HepG2 (cell line): ENCODE results near the gene DUSP9. TPM values are rescaled to one million over a fixed set of nuclear protein-coding genes. Genes with fewer than 3 reads are reported as not detected.

Experiments
- CREM ChIP-seq, 2 experiments: sonication (generic) in 1 of 2; formaldehyde crosslinking in 1 of 2; IDR thresholded peaks; 2 replicates each; pipeline versions ENCODE4 v1.4.0 to v1.6.1; 2016 to 2020; ENCODE audit warnings: antibody characterized with exemption in 1 of 2, mild to moderate bottlenecking in 1 of 2, missing genetic modification reagents in 1 of 2
- SOX6 ChIP-seq, 2 experiments: fragments of 450-650 bp in 1 of 2; sonication (generic) in 1 of 2; formaldehyde crosslinking in 1 of 2; IDR thresholded peaks; 2 replicates each; pipeline versions ENCODE4 v1.4.0 to v1.6.1; 2017 to 2020; ENCODE audit warnings: antibody characterized with exemption in 1 of 2, mild to moderate bottlenecking in 1 of 2, missing genetic modification reagents in 1 of 2
- polyA plus RNA-seq, 8 experiments: library from polyadenylated mRNA; depleted of rRNA in 3 of 8; stranded (reverse) in 7 of 8; unstranded in 1 of 8; fragments of >200 nt; fragmentation: Illumina TruSeq in 4 of 8; extraction: Trizol in 4 of 8; gene quantifications; 2 replicates each; pipeline versions ENCODE4 v1.2.1 to v1.2.3, GENCODE V29; 2011 to 2016; ENCODE audit warnings: low read depth in 4 of 8, missing spikeins in 1 of 8, mixed read lengths in 1 of 8; ENCODE audit not compliant: insufficient read depth in 1 of 8
- total RNA-seq, 5 experiments: library from RNA; depleted of rRNA; stranded (reverse); fragments of >200 nt; fragmentation: Illumina TruSeq; extraction: Trizol; gene quantifications; 2 replicates each; pipeline ENCODE4 v1.2.3, GENCODE V29; 2016; ENCODE audit warnings: low read depth in 1 of 5
- TF ChIP-seq, protein P1 (sequence below): fragments of 450-650 bp; IDR thresholded peaks from 2 replicates; pipeline ENCODE4 v1.6.1; 2016
- TF ChIP-seq, protein P2 (sequence below): sonication (generic); formaldehyde crosslinking; conservative IDR thresholded peaks from 2 replicates; pipeline ENCODE4 v1.4.0; 2020; ENCODE audit warnings: mild to moderate bottlenecking, missing genetic modification reagents, moderate library complexity
- TF ChIP-seq, protein P3 (sequence below): sonication (generic); formaldehyde crosslinking; IDR thresholded peaks from 2 replicates; pipeline ENCODE4 v1.4.0; 2020; ENCODE audit warnings: missing genetic modification reagents
- TF ChIP-seq, protein P4 (sequence below): sonication (generic); formaldehyde crosslinking; IDR thresholded peaks from 2 replicates; pipeline ENCODE4 v1.4.0; 2020; ENCODE audit warnings: missing genetic modification reagents, borderline replicate concordance
- TF ChIP-seq, protein P5 (sequence below): sonication (generic); formaldehyde crosslinking; IDR thresholded peaks from 2 replicates; pipeline ENCODE4 v1.5.0; 2020; ENCODE audit warnings: mild to moderate bottlenecking, missing genetic modification reagents, moderate library complexity
- TF ChIP-seq, protein P6 (sequence below): sonication (generic); formaldehyde crosslinking; IDR thresholded peaks from 2 replicates; pipeline ENCODE4 v1.5.1; 2020; ENCODE audit warnings: mild to moderate bottlenecking, missing genetic modification reagents, moderate library complexity

The DUSP9 gene
- total and polyA plus RNA-seq, 2 of the 13 experiments (the other 11 are each of a cell fraction or from before 2014, with no cell fraction given): 235 to 435 TPM

DNA sequence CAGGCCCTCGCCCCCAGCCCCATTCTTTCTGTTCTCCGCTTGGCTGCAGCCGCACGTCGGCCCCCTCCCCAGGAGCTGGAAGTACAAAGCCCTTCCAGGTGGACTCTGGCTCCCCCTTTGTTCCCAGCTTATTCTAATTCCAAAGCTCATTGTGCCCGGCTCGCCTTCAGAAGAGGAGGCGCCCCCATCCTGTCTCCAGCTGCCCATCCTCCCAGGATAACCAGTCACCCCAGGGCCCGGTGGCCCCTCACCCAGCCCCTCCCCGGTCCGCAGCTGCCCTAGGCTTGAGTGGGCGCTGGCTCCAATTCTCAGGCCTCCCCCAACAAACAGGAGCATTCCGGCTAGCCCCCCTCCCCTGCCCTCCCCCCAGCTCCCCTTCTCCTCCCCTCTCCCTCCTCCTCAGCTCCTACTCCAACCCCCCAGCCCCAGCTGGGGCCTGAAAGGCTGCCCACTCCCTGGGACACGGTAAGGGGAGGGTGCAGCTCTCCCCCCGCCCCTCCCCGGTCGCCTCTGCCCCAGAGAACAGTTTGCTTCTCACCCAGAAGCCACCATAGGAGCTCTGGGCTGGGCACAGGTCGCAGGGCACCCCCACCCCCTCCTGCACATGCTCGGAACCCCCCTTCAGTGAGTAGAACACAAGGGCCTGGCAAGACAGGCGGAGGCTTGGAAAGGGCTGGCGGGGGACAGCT, 37.6 kb downstream of the DUSP9 start (continued):
- TF ChIP-seq SOX6 (IDR thresholded peaks at IDR 0.05) (no peak), SOX6 (CRISPR knock-in tag; IDR thresholded peaks at IDR 0.05) (peak; percentile 76), CREM (IDR thresholded peaks at IDR 0.05) (0 out of 2 replicates have a peak, but pooled peaks have one; percentile 32), CREM (CRISPR knock-in tag; IDR thresholded peaks at IDR 0.05) (no peak)
- TF ChIP-seq, protein P1, sequence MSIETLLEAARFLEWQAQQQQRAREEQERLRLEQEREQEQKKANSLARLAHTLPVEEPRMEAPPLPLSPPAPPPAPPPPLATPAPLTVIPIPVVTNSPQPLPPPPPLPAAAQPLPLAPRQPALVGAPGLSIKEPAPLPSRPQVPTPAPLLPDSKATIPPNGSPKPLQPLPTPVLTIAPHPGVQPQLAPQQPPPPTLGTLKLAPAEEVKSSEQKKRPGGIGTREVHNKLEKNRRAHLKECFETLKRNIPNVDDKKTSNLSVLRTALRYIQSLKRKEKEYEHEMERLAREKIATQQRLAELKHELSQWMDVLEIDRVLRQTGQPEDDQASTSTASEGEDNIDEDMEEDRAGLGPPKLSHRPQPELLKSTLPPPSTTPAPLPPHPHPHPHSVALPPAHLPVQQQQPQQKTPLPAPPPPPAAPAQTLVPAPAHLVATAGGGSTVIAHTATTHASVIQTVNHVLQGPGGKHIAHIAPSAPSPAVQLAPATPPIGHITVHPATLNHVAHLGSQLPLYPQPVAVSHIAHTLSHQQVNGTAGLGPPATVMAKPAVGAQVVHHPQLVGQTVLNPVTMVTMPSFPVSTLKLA: no peak
- TF ChIP-seq, protein P2, sequence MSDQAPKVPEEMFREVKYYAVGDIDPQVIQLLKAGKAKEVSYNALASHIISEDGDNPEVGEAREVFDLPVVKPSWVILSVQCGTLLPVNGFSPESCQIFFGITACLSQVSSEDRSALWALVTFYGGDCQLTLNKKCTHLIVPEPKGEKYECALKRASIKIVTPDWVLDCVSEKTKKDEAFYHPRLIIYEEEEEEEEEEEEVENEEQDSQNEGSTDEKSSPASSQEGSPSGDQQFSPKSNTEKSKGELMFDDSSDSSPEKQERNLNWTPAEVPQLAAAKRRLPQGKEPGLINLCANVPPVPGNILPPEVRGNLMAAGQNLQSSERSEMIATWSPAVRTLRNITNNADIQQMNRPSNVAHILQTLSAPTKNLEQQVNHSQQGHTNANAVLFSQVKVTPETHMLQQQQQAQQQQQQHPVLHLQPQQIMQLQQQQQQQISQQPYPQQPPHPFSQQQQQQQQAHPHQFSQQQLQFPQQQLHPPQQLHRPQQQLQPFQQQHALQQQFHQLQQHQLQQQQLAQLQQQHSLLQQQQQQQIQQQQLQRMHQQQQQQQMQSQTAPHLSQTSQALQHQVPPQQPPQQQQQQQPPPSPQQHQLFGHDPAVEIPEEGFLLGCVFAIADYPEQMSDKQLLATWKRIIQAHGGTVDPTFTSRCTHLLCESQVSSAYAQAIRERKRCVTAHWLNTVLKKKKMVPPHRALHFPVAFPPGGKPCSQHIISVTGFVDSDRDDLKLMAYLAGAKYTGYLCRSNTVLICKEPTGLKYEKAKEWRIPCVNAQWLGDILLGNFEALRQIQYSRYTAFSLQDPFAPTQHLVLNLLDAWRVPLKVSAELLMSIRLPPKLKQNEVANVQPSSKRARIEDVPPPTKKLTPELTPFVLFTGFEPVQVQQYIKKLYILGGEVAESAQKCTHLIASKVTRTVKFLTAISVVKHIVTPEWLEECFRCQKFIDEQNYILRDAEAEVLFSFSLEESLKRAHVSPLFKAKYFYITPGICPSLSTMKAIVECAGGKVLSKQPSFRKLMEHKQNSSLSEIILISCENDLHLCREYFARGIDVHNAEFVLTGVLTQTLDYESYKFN (CRISPR knock-in tag): peak; percentile 68
- TF ChIP-seq, protein P3, sequence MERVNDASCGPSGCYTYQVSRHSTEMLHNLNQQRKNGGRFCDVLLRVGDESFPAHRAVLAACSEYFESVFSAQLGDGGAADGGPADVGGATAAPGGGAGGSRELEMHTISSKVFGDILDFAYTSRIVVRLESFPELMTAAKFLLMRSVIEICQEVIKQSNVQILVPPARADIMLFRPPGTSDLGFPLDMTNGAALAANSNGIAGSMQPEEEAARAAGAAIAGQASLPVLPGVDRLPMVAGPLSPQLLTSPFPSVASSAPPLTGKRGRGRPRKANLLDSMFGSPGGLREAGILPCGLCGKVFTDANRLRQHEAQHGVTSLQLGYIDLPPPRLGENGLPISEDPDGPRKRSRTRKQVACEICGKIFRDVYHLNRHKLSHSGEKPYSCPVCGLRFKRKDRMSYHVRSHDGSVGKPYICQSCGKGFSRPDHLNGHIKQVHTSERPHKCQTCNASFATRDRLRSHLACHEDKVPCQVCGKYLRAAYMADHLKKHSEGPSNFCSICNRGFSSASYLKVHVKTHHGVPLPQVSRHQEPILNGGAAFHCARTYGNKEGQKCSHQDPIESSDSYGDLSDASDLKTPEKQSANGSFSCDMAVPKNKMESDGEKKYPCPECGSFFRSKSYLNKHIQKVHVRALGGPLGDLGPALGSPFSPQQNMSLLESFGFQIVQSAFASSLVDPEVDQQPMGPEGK: peak; percentile 45; the same call in 1 of the 2 replicates
- TF ChIP-seq, protein P4, sequence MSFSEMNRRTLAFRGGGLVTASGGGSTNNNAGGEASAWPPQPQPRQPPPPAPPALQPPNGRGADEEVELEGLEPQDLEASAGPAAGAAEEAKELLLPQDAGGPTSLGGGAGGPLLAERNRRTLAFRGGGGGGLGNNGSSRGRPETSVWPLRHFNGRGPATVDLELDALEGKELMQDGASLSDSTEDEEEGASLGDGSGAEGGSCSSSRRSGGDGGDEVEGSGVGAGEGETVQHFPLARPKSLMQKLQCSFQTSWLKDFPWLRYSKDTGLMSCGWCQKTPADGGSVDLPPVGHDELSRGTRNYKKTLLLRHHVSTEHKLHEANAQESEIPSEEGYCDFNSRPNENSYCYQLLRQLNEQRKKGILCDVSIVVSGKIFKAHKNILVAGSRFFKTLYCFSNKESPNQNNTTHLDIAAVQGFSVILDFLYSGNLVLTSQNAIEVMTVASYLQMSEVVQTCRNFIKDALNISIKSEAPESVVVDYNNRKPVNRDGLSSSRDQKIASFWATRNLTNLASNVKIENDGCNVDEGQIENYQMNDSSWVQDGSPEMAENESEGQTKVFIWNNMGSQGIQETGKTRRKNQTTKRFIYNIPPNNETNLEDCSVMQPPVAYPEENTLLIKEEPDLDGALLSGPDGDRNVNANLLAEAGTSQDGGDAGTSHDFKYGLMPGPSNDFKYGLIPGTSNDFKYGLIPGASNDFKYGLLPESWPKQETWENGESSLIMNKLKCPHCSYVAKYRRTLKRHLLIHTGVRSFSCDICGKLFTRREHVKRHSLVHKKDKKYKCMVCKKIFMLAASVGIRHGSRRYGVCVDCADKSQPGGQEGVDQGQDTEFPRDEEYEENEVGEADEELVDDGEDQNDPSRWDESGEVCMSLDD (CRISPR knock-in tag): 0 out of 2 replicates have a peak, but pooled peaks have one; percentile 59
- TF ChIP-seq, protein P5, sequence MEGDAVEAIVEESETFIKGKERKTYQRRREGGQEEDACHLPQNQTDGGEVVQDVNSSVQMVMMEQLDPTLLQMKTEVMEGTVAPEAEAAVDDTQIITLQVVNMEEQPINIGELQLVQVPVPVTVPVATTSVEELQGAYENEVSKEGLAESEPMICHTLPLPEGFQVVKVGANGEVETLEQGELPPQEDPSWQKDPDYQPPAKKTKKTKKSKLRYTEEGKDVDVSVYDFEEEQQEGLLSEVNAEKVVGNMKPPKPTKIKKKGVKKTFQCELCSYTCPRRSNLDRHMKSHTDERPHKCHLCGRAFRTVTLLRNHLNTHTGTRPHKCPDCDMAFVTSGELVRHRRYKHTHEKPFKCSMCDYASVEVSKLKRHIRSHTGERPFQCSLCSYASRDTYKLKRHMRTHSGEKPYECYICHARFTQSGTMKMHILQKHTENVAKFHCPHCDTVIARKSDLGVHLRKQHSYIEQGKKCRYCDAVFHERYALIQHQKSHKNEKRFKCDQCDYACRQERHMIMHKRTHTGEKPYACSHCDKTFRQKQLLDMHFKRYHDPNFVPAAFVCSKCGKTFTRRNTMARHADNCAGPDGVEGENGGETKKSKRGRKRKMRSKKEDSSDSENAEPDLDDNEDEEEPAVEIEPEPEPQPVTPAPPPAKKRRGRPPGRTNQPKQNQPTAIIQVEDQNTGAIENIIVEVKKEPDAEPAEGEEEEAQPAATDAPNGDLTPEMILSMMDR: peak; percentile 41
- TF ChIP-seq, protein P6, sequence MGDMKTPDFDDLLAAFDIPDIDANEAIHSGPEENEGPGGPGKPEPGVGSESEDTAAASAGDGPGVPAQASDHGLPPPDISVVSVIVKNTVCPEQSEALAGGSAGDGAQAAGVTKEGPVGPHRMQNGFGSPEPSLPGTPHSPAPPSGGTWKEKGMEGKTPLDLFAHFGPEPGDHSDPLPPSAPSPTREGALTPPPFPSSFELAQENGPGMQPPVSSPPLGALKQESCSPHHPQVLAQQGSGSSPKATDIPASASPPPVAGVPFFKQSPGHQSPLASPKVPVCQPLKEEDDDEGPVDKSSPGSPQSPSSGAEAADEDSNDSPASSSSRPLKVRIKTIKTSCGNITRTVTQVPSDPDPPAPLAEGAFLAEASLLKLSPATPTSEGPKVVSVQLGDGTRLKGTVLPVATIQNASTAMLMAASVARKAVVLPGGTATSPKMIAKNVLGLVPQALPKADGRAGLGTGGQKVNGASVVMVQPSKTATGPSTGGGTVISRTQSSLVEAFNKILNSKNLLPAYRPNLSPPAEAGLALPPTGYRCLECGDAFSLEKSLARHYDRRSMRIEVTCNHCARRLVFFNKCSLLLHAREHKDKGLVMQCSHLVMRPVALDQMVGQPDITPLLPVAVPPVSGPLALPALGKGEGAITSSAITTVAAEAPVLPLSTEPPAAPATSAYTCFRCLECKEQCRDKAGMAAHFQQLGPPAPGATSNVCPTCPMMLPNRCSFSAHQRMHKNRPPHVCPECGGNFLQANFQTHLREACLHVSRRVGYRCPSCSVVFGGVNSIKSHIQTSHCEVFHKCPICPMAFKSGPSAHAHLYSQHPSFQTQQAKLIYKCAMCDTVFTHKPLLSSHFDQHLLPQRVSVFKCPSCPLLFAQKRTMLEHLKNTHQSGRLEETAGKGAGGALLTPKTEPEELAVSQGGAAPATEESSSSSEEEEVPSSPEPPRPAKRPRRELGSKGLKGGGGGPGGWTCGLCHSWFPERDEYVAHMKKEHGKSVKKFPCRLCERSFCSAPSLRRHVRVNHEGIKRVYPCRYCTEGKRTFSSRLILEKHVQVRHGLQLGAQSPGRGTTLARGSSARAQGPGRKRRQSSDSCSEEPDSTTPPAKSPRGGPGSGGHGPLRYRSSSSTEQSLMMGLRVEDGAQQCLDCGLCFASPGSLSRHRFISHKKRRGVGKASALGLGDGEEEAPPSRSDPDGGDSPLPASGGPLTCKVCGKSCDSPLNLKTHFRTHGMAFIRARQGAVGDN (CRISPR knock-in tag): peak; percentile 68
